ENCODE results near the gene SH3PXD2A.

SH3PXD2A gene

GRCh38 chr10:103603382-103603781 is 252.0 kb downstream of the SH3PXD2A start:
- DNase-seq (ENCODE audit: low spot score): no peak

DNA sequence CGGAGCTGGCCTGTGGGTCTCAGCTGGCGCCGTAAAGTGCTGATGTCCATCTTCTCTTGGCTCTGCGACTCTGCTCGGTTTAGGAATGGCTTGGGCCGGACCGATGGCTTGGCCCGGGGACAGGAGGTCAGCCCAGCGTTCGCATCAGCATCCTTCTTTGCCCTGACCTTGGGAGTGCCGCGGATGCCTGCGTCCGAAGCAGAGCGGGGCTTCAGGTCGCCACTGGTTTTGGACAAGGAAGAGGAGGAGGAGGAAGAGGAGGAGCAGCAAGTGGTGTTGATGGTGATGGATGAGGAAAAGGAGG is 252.6 kb downstream of the SH3PXD2A start:
- no peak for DNase-seq (ENCODE audit: low spot score)

DNA sequence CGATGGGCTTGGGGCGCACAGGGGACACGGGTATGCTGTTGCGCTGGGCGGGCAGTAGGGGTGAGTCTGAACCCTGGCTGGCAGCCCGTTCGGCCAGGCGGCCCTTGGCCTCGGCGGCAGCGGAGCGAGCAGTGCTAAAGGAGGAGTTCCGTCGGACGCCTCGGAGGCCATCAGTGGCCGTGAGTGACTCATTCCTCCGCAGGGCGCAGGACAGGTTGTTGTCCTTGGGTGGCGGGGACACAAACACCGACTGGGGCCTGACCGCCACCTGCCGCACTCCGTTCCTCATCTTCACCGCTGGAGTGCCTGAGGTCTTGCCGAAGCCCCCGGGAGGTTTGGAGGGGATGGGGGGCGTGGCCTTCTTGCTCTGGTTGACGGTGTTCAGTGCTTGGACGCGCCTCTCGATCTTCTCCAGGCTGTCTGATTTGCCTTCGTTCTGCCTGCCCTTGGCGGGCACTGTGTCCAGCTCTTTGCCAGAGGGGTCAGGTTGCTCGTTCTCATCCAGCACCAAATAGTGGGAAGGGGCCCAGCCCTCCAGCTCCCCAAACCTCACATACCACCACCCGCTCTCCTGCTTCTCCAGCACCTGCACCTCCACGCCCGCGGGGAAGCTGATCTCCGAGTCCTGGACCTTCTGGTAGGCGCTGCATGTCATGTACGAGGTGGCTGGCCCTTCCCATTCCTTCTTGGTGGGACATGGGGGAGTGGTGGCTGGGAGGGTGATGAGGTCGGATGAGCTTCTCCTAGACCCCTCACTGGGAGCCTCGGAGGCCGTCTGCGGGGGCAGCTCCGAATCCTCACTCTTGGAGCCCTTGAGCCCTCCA is 253.1 kb downstream of the SH3PXD2A start:
- no peak for DNase-seq (ENCODE audit: low spot score)

DNA sequence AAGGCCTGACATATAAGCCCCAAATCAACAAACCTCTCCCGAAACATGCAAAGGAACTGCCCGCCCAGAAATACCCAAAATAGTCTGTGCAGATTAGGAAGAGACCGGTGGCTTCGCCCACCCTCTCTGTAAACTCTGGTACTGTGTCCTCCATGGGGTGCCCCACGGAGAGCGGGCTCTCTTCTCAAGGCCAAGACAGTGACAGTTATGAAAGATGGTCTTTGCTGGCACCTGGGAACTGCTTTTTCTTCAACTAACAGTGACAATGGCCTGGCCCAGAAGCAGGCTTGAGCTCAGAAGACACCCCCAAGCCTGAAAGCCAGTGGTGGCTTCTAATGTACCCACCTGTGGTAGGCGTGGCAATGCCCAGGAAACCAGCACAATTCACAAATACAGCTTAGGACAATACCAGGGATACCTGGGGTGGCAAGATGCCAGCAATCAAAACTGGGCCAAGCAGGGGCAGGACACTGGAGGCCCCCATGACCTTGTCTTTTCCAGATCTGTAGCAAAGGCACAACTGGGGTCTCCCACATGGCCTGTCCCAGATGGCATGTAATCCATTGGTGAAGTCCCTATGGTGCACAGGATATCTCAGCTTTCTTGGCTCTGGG is 254.3 kb downstream of the SH3PXD2A start:
- no peak for DNase-seq (ENCODE audit: low spot score)

DNA sequence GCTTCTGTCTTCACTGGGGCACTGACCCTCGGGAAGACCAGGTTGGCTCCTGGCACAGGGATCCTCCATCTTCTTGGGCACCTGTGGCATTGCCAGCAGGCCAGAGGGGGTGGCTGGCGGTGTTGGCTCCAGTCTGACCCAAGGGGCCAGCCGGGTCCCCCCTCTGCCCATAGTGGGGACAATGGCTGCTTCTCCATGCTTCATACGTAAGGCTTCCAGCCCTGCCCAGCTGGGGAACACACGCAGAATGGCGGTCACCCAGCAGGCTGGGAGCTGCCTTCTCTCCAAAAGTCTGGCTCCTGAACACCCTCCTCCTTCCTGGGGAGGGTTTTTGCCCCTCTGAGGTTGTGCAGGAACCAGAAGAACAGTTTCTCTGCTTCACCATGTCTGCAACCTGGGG is 255.1 kb downstream of the SH3PXD2A start:
- DNase-seq (ENCODE audit: low spot score): no peak

DNA sequence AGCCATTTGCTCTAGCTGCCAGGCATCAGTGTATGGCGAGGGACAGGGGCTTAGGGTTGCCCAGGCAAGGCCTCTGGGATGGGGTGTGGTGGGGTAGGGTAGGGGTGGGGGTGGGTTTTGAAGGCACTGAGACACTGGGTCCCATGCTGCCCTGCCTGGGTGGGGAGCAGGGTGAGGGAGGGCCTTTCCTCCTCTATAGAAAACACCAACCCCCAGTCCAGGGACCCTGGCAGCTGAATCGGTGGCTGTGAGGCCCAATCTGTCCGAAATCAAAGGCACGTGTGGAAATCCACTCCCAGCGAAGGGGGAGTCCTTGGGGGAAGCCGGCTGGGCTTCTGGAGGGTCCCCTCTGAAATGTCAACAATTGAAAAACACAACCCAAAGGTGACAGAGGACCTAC is 255.5 kb downstream of the SH3PXD2A start:
- no peak for DNase-seq (ENCODE audit: low spot score)

GRCh38 chr10:103599211-103599610 is 256.2 kb downstream of the SH3PXD2A start:
- DNase-seq (ENCODE audit: low spot score): no peak

- peak; percentile 98 for DNase-seq (ENCODE audit: low spot score)
Measured at GRCh38 chr10:103598654-103599115, 256.7 kb downstream of the SH3PXD2A start.

GRCh38 chr10:103597003-103597402 is 258.4 kb downstream of the SH3PXD2A start:
- no peak for DNase-seq (ENCODE audit: low spot score)

DNA sequence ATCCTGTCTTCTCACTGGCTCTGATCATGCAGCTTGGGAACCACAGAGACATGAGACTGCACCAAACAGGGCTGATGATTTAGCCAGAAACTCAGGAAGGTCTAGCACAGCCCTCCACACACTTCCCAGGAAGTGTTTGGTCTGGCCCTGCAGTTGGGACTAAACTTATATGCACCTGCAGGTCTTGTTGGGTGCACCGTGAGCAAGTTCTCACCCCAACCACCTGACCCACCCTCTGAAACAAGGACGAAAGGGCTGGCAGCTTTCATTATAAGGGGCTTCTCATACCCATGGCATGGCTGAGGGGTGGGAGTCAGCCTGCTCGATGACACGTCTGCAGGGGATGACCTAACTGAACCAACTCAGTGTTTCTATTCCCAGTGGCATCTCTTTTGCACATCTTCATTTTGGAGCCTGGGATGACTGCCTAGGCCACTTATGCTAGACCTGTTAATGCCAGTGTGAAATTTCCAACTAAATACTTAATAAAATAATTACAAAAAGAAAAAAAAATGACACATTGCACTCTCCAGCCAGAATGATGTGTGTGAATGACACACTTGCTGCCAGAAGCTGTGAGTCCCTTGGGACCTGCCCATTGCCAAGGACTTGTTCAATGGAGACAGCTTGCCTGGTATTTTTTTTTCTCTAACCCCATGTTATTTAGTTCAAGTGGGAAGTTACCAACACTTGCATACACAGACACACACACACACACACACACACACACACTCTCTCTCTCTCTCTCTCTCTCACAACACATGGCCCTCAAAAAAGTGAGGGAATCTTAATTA is 259.2 kb downstream of the SH3PXD2A start:
- no peak for DNase-seq (ENCODE audit: low spot score)

GRCh38 chr10:103593022-103593570 is 262.3 kb downstream of the SH3PXD2A start:
- no peak for DNase-seq (ENCODE audit: low spot score)

GRCh38 chr10:103592186-103593021 is 263.0 kb downstream of the SH3PXD2A start:
- peak; percentile 92 for DNase-seq (ENCODE audit: low spot score)

- no peak for DNase-seq (ENCODE audit: low spot score)
Measured at GRCh38 chr10:103590744-103591291, 264.6 kb downstream of the SH3PXD2A start.

GRCh38 chr10:103590060-103590459 is 265.3 kb downstream of the SH3PXD2A start:
- no peak for DNase-seq (ENCODE audit: low spot score)

GRCh38 chr10:103589074-103589630 is 266.2 kb downstream of the SH3PXD2A start:
- DNase-seq (ENCODE audit: low spot score): no peak

DNA sequence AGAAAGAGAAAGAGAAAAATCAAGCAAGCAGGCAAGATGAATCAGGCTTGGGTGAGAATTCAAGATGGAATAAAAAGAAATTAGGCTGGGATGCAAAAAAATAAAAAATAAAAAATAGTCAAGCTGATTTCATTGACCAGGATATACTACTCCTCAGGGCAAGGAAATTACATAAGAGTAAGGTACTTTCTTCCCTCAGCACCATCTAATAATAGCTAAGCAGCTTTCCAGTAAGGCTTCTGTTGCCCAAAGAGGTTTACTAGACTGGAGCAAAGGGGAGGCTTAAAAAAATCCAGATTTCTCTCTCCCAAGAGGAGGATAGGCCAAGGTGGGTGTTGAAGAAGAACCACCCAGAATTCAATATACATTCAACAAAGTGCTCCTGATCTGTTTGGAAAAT is 268.3 kb downstream of the SH3PXD2A start:
- DNase-seq (ENCODE audit: low spot score): no peak

- DNase-seq (ENCODE audit: low spot score): no peak
Measured at GRCh38 chr10:103585011-103585405, 270.4 kb downstream of the SH3PXD2A start.

GRCh38 chr10:103584216-103585010 is 271.0 kb downstream of the SH3PXD2A start:
- no peak for DNase-seq (ENCODE audit: low spot score)

DNA sequence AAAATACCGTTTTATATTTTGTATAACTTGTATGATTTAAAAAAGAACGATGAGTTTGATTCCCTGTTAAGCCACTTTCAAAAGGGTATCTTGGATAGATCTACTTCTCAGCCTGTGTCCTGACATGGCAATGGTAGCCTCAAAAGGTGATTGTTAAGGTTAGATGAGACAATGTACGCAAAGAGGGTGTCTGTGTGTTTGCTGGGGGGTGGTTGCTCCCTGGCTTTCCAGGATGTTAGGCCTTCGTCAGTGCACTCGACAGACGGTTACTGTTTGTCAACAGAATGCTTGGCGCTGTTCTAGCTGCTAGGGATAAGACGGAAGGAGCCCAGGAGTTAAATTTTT is 271.5 kb downstream of the SH3PXD2A start:
- no peak for DNase-seq (ENCODE audit: low spot score)
